Activated CD8-positive, alpha-beta memory T cell treated with anti-CD3 and anti-CD28 coated beads, Interleukin-2, amount 10 ng/mL, durations not matched to agents 7 days and 5 days (primary cell): ENCODE measurements around the gene GPN2. TPM values are rescaled to one million over a fixed set of nuclear protein-coding genes. Genes with fewer than 3 reads are reported as not detected.
"Not testable (repeated sequence)": the region's sequence is repeated elsewhere in the genome, so short reads cannot be mapped to it uniquely, and the experiment has no call there.

Experiments
- ATAC-seq: fragments of 150-1000 bp; cut with Tn5 transposase; one replicate; pipeline ENCODE4 v1.10.0; 2021; ENCODE audit warnings: moderate library complexity
- CTCF ChIA-PET: fragments of 350-600 bp; sonication (Branson Sonifier 250); formaldehyde crosslinking; loops from one replicate; lab custom pipeline; 2021; ENCODE audit warnings: antibody characterized with exemption; lab: Charles Lee
- DNase-seq: peaks from one replicate; pipeline ENCODE4 v3.0.0-alpha.2; 2020
- H3K27ac Mint-ChIP-seq: one replicate; pipeline ENCODE4 v1.8.0; 2021; ENCODE audit warnings: mild to moderate bottlenecking, mixed read lengths
- H3K27me3 Mint-ChIP-seq: one replicate; pipeline ENCODE4 v1.8.0; 2021; ENCODE audit warnings: mixed read lengths
- H3K36me3 Mint-ChIP-seq: one replicate; pipeline ENCODE4 v1.8.0; 2021; ENCODE audit warnings: mild to moderate bottlenecking, mixed read lengths
- H3K4me1 Mint-ChIP-seq: one replicate; pipeline ENCODE4 v1.8.0; 2021; ENCODE audit warnings: mixed read lengths
- H3K4me3 Mint-ChIP-seq: one replicate; pipeline ENCODE4 v1.8.0; 2021; ENCODE audit warnings: mild to moderate bottlenecking, moderate library complexity, mixed read lengths
- H3K9me3 Mint-ChIP-seq: one replicate; pipeline ENCODE4 v1.8.0; 2022; ENCODE audit warnings: low read depth, mixed read lengths
- total RNA-seq, 2 experiments: library from RNA; stranded (reverse); gene quantifications; one replicate each; pipeline ENCODE4 v1.2.3, GENCODE V29; 2021

Gene GPN2
- total RNA-seq, 2 experiments from 2014 or later = 32.9 to 41.1 TPM

GRCh38 chr1:26851106-26851684 lies 38.9 kb downstream of the GPN2 start:
- no peak overlapping the region for H3K27ac Mint-ChIP-seq
- peaks cover 40% of the 10 kb centered on the region for H3K36me3 Mint-ChIP-seq
- DNase-seq (no peak), ATAC-seq (no peak)
- H3K4me1 Mint-ChIP-seq = no peaks in the 10 kb centered on the region
- no peak overlapping the region for H3K4me3 Mint-ChIP-seq
- H3K27me3 Mint-ChIP-seq = no peaks in the 10 kb centered on the region
- CTCF ChIA-PET = interaction anchor here (1.0 to 4.0 kb wide), 8 partner anchors 8 to 62 kb away, joined by 3 to 14 read pairs (median 4); no protein-coding TSS in a partner anchor
- H3K9me3 Mint-ChIP-seq = no peaks in the 10 kb centered on the region

- Mint-ChIP-seq H3K4me1 (peaks cover 2% of the 10 kb centered on the region), H3K27ac (no peak overlapping the region), H3K9me3 (no peaks in the 10 kb centered on the region), H3K4me3 (no peak overlapping the region), H3K27me3 (no peaks in the 10 kb centered on the region), H3K36me3 (peaks cover 45% of the 10 kb centered on the region)
- no peak for ATAC-seq
- CTCF ChIA-PET = interaction anchor here (0.8 to 4.0 kb wide), 9 partner anchors 10 to 38 kb away, joined by 3 to 14 read pairs (median 4); no protein-coding TSS in a partner anchor
- no peak for DNase-seq
Observed at GRCh38 chr1:26848941-26849774, 40.9 kb downstream of the GPN2 start.

GRCh38 chr1:26848499-26848898 lies 41.6 kb downstream of the GPN2 start:
- no peak overlapping the region for H3K4me3 Mint-ChIP-seq

GRCh38 chr1:26847826-26848225 lies 42.3 kb downstream of the GPN2 start:
- CTCF ChIA-PET = interaction anchor here (0.8 to 4.0 kb wide), 4 partner anchors 10 to 16 kb away, joined by 3 to 14 read pairs (median 5); no protein-coding TSS in a partner anchor
- H3K4me3 Mint-ChIP-seq, H3K4me1 Mint-ChIP-seq, DNase-seq, ATAC-seq, H3K27ac Mint-ChIP-seq, H3K27me3 Mint-ChIP-seq, H3K9me3 Mint-ChIP-seq: not testable (repeated sequence)
- H3K36me3 Mint-ChIP-seq = peaks cover 41% of the 10 kb centered on the region

More at GRCh38 chr1:26848499-26848898, 41.6 kb downstream of the GPN2 start:
- ATAC-seq = no peak
- CTCF ChIA-PET = interaction anchor here (0.8 to 4.0 kb wide), 7 partner anchors 10 to 39 kb away, joined by 3 to 14 read pairs (median 4); no protein-coding TSS in a partner anchor
- Mint-ChIP-seq H3K27me3 (no peaks in the 10 kb centered on the region), H3K4me1 (peaks cover 2% of the 10 kb centered on the region), H3K27ac (no peak overlapping the region), H3K9me3 (no peaks in the 10 kb centered on the region), H3K36me3 (peaks cover 46% of the 10 kb centered on the region)
- DNase-seq = no peak

- H3K9me3 Mint-ChIP-seq = no peaks in the 10 kb centered on the region
- peaks cover 37% of the 10 kb centered on the region for H3K36me3 Mint-ChIP-seq
- H3K27ac Mint-ChIP-seq = no peak overlapping the region
- DNase-seq = no peak
- no peak for ATAC-seq
- CTCF ChIA-PET = interaction anchor here (1.2 to 1.3 kb wide), 3 partner anchors 11 to 24 kb away, joined by 3 to 4 read pairs (median 4); no protein-coding TSS in a partner anchor
- H3K4me1 Mint-ChIP-seq = peaks cover 2% of the 10 kb centered on the region
- H3K27me3 Mint-ChIP-seq = no peaks in the 10 kb centered on the region
- H3K4me3 Mint-ChIP-seq = no peak overlapping the region
Observed at GRCh38 chr1:26844424-26845196, 45.5 kb downstream of the GPN2 start.

- Mint-ChIP-seq H3K27ac (peak overlapping the region; percentile 11), H3K4me3 (no peak overlapping the region), H3K36me3 (peaks cover 51% of the 10 kb centered on the region), H3K9me3 (no peaks in the 10 kb centered on the region), H3K4me1 (peaks cover 27% of the 10 kb centered on the region), H3K27me3 (no peaks in the 10 kb centered on the region)
- ATAC-seq (no peak), DNase-seq (no peak)
- CTCF ChIA-PET = interaction anchor here (1.3 to 1.9 kb wide), 2 partner anchors 14 to 19 kb away, joined by 3 to 6 read pairs; no protein-coding TSS in a partner anchor
Observed at GRCh38 chr1:26839779-26840178, 50.3 kb downstream of the GPN2 start.

GRCh38 chr1:26839339-26839722 lies 50.8 kb downstream of the GPN2 start:
- H3K4me1 Mint-ChIP-seq = peaks cover 32% of the 10 kb centered on the region
- peaks cover 52% of the 10 kb centered on the region for H3K36me3 Mint-ChIP-seq
- H3K27me3 Mint-ChIP-seq = no peaks in the 10 kb centered on the region
- no peak for ATAC-seq
- DNase-seq = no peak
- CTCF ChIA-PET = interaction anchor here (1.0 to 2.3 kb wide), 5 partner anchors 13 to 48 kb away, joined by 3 to 9 read pairs (median 4); no protein-coding TSS in a partner anchor
- no peak overlapping the region for H3K4me3 Mint-ChIP-seq
- no peaks in the 10 kb centered on the region for H3K9me3 Mint-ChIP-seq
- H3K27ac Mint-ChIP-seq = peak overlapping the region; percentile 79

GRCh38 chr1:26838474-26839338 lies 51.4 kb downstream of the GPN2 start:
- Mint-ChIP-seq H3K4me3 (no peak overlapping the region), H3K36me3 (peaks cover 53% of the 10 kb centered on the region), H3K27me3 (no peaks in the 10 kb centered on the region), H3K9me3 (no peaks in the 10 kb centered on the region), H3K4me1 (peaks cover 38% of the 10 kb centered on the region), H3K27ac (peak overlapping the region; percentile 79)
- ATAC-seq (peak; percentile 81), DNase-seq (peak; percentile 69)
- CTCF ChIA-PET = interaction anchor here (1.0 to 2.3 kb wide), 7 partner anchors 10 to 236 kb away, joined by 3 to 9 read pairs (median 4); no protein-coding TSS in a partner anchor

- not testable (repeated sequence) for DNase-seq, H3K4me3 Mint-ChIP-seq, ATAC-seq, H3K9me3 Mint-ChIP-seq, H3K27me3 Mint-ChIP-seq
- H3K4me1 Mint-ChIP-seq = peaks cover 49% of the 10 kb centered on the region
- peak overlapping the region; percentile 36 for H3K27ac Mint-ChIP-seq
- CTCF ChIA-PET = interaction anchor here (0.6 to 2.3 kb wide), 7 partner anchors 11 to 49 kb away, joined by 3 to 9 read pairs (median 4); no protein-coding TSS in a partner anchor
- peaks cover 54% of the 10 kb centered on the region for H3K36me3 Mint-ChIP-seq
Observed at GRCh38 chr1:26837665-26838064, 52.4 kb downstream of the GPN2 start.

- Mint-ChIP-seq H3K27ac (peak overlapping the region; percentile 96), H3K36me3 (peaks cover 45% of the 10 kb centered on the region), H3K4me3 (peak overlapping the region; percentile 56), H3K4me1 (peaks cover 75% of the 10 kb centered on the region), H3K27me3 (no peaks in the 10 kb centered on the region), H3K9me3 (no peaks in the 10 kb centered on the region)
- peak; percentile 98 for DNase-seq
- CTCF ChIA-PET = interaction anchor here (0.6 to 6.9 kb wide), 27 partner anchors 8 to 334 kb away, joined by 3 to 59 read pairs (median 5); partner anchors contain the start of genes PIGV and SFN
- peak; percentile 97 for ATAC-seq
Observed at GRCh38 chr1:26833432-26834405, 56.4 kb downstream of the GPN2 start.
